GM21723 (cell line): ENCODE data around the gene SAFB2.

Experiments
- ATAC-seq: cut with Tn5 transposase; IDR thresholded peaks from one replicate; pipeline ENCODE4 v1.9.1; 2021; ENCODE audit warnings: mild to moderate bottlenecking, moderate library complexity; ENCODE audit not compliant: unreplicated experiment

SAFB2 gene

DNA sequence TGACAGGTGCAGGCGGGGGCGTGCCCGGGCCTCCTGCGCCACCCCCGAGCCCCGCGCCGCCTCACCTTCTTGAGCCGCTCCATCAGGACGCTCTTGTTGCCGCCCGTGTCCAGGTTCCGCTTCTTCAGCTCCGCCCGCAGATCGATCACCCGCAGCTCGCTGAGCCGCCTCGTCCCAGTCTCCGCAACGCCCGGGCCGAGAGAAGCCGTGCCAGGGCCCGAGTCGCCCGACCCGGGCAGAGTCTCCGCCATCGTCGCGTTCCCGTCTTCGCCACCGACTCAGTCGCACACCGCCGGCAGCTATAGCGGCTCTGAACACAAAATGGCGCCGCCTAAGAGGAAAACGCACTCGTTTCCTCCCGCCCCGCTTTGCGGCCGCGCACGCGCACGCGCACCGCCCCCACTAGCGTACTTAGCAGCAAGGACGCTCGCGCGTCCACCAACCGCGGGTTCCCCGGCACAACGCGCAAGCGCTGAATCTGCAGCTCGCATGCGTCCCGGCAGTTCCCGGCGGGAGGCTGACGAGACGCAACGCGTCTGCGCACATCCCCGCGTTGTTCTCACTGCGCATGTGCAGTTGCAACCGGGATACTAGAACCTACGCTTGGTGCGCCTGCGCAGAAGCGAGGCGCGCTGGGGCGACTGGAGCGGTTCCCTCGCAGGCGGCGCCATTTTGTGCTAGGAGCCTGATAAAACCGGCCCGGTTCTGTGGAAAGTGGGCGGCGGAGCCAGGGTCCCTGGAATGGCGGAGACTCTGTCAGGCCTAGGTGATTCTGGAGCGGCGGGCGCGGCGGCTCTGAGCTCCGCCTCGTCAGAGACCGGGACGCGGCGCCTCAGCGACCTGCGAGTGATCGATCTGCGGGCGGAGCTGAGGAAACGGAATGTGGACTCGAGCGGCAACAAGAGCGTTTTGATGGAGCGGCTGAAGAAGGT is at the start of gene SAFB2, which contains the start of gene SAFB:
Gene SAFB2, minus strand, starts transcription at position 312 of the 932 bp plus-strand sequence. Its CDS starts 61 bp downstream, at position 251.
Gene SAFB, plus strand, starts transcription at position 619 of the 932 bp plus-strand sequence. Its CDS starts 123 bp downstream, at position 742.
- peak; percentile 64 for ATAC-seq

DNA sequence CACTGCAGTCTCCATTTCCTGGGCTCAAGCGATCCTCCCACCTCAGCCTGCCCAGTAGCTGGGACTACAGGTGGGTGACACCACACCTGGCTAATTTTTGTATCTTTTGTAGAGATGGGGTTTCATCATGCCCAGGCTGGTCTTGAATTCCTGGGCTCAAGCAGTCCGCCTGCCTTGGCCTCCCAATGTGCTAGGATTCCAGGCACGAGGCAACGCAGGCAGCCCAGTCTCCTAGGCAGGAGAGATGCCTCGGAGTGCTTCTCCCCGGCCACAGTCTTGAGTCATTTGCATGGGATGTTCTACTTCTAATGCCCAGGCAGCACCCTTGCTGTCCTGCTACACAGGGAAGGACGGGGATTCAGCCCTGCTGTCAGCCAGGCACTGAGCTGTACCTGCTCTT is 49.0 kb upstream of the SAFB2 start:
- no peak for ATAC-seq

GRCh38 chr19:5669212-5669611 is 46.6 kb upstream of the SAFB2 start:
- ATAC-seq = no peak

DNA sequence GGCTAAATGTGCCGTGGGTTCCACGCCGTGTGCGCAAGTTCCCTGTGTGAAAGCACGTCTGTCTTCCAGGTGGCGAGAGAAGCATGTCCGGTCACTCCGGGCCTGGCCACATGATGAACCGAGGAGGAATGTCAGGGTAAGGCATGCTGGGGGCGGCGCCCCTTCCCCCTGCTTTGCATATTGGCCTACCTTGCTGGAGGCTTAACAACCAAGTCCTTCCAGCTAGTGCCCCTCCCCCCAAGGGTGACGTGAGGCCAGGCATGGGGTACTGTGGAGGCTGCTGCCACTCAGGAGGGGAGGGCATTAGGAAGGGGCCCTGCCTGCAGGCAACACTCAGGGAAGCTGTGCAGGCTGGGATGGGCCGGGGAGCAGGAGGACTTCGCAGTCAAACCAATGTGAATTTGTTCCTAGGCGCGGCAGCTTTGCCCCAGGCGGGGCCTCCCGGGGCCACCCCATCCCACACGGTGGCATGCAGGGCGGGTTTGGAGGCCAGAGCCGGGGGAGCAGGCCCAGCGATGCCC is 45.2 kb upstream of the SAFB2 start:
- no peak for ATAC-seq

DNA sequence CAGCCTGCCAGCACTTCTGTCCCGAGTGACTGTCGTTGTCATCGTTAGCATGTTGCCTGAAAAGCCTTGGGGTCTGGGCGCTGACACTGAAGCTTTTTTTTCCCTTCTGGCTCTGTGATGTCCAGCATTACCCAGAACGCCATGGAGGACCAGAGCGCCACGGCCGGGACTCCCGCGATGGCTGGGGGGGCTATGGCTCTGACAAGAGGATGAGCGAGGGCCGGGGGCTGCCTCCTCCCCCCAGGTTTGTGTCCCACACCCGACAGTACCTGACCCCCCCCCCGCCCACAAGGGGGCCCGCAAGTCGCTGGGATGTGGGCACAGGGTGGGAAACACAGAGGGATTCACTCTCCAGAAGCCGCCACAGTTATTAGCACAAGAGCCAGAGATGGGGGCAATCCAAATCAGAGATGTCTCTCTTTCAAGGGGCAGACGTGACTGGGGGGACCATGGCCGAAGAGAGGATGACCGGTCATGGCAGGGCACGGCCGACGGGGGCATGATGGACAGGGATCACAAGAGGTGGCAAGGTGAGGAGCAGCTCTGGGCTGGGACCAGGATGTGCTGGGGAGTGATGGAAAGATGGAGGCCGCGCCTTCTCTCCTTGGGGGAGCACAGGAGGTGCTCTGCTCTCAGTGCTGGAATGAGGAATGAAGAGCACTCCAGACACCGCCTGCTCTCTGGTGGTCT is 44.5 kb upstream of the SAFB2 start:
- ATAC-seq = no peak

GRCh38 chr19:5665781-5666513 is 43.4 kb upstream of the SAFB2 start:
- ATAC-seq = no peak

GRCh38 chr19:5664515-5664914 is 41.9 kb upstream of the SAFB2 start:
- ATAC-seq = no peak

- no peak for ATAC-seq
Observed at GRCh38 chr19:5663904-5664303, 41.3 kb upstream of the SAFB2 start.

DNA sequence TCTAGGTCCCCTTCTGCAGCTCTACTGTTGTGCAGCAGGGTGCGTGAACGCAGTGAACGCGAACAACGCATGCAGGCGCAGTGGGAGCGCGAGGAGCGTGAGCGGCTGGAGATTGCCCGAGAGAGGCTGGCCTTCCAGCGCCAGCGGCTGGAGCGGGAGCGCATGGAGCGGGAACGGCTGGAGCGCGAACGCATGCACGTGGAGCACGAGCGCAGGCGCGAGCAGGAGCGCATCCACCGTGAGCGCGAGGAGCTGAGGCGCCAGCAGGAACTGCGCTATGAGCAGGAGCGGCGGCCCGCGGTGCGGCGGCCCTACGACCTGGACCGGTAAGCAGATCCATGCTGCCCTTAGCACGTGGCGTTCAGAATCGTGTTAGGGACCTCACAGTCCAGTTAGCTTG is 38.9 kb upstream of the SAFB2 start:
- ATAC-seq = no peak

GRCh38 chr19:5655412-5655811 is 32.8 kb upstream of the SAFB2 start:
- ATAC-seq = no peak

DNA sequence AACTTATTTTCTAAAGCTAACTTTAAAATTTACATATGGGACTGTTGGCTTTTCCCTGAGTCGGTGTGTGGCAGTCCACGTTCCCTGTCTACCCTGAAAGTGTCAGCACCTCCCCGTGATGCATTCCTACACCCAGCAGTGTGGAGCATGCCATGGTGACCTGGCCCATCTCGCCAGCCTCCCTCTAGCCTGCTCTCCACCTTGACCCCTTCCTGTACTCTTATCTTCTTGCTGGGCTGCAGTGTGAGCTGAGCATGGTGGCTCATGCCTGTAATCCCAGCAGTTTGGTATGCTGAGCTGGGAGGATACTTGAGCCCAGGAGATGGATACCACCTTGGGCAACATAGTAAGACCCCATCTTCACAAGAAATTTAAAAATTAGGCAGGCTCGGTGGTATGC is 32.4 kb upstream of the SAFB2 start:
- ATAC-seq = no peak

DNA sequence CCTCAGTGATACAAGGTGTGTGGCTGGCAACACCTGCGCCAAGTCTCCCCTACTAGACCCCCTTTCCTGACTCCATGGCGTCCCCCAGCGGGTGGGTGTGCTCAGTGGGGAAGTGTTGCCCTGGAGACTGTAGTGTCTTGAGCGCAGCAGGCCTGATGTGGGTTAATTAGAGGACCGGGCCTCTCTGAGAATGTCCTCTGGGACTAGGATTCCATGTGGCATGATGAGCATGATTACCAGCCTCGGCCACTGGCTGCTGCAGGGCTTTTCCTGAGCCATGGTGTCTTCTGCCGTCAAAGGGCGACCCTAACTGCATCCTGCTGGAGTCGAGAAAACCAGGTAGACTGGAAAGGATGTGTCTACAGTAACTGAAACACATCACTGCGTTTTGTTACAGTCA is 29.7 kb upstream of the SAFB2 start:
- ATAC-seq = no peak

DNA sequence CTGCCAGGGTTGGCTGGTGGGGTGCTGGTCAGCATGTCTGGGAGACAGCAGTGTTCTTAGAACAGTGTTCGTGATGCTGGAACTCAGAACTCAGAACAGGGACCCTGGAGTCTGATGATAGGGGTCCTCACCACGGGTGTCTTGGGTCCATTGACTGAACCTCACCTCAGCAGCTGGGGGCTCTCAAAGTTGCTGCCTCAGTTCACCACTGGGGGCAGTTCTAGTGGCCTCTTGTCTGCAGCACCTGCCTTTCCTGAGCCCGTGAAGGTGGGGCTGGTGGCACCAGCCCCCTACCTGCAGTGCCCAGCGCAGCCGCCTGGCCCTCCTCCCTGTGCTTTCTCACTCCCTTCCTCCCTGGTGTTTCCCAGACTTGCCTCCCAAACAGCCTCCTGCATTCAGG is 28.8 kb upstream of the SAFB2 start:
- ATAC-seq = no peak

- no peak for ATAC-seq
Observed at GRCh38 chr19:5648464-5648863, 25.9 kb upstream of the SAFB2 start.

DNA sequence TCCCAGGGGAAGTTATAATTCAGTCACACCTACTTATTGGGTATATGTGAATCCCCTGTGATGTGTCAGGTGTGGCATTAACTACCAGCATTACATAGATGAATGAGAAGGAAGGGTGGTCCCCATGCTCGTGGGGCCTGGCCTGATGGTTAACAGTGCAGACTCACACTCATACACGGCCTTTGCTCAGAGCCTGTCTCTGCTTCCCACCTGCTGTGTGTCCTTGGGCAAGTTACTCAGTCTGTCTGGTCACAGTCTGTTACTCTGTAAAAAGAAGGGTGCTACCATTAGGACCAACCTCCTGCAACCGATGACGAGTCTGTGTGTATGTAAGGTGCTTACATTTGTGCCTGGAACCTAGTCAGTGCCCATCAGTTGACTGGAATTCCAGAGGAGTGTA is 24.1 kb upstream of the SAFB2 start:
- ATAC-seq = no peak

GRCh38 chr19:5645409-5645808 is 22.8 kb upstream of the SAFB2 start:
- no peak for ATAC-seq

DNA sequence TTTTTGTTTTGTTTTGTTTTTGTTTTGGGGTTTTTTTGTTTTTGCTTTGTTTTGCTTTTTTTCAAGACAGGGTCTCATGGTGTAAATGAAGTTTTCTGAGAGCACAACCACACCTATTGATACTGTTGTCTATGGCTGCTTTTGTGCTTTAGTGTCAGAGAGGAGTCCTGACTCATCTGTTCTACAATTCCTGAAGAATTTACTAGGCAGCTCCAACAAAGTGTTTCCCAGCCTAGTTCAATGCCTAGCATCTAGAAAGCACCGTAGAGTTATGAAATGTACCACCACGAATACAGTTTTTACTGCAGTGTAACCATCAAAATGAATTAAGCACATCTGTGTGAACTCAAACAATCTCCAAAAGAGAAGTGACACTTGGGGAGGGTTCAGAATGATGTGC is 21.5 kb upstream of the SAFB2 start:
- no peak for ATAC-seq

DNA sequence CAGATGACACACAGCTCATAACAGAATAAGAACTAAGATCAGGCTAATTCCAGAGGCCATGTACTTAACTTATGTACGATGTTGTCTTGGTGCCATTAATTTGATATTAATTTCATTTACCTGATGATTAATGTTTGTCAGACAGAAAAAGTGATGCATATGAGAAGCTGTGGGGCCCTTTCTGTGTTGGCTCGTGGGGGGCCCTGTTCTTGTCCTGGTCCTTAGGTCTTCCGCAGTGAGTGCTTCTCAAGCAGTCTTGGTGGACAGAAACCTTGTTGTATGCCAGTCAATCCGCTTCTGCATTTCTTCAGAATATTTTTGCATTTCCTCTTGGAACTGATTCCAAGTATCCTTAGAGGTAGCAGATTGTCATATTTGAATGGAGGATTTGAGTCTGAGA is 20.5 kb upstream of the SAFB2 start:
- no peak for ATAC-seq

GRCh38 chr19:5642204-5642603 is 19.6 kb upstream of the SAFB2 start:
- no peak for ATAC-seq

GRCh38 chr19:5641171-5641570 is 18.6 kb upstream of the SAFB2 start:
- no peak for ATAC-seq

DNA sequence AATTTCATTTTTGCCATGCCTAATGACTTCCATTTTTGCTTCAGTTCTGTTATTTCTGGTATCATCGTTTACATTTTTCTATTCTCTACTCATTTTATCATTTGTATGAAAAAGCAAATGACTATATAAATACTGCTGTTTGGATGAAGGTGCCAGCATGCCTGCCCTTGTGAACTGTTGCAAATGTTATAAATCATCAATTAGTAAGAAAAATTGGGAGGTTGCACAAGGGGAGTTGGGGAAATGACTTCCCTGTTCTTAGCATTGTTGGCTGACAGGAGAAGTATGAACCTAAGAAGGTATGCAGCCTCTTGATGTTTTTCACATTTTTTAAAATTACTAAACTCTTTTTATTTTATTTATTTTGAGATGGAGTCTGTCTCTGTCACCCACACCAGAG is 15.4 kb upstream of the SAFB2 start:
- no peak for ATAC-seq
